Measurements from ENCODE around the gene THSD1.
"Not testable (repeated sequence)": the region's sequence is repeated elsewhere in the genome, so short reads cannot be mapped to it uniquely, and the experiment has no call there.

Gene THSD1

DNA sequence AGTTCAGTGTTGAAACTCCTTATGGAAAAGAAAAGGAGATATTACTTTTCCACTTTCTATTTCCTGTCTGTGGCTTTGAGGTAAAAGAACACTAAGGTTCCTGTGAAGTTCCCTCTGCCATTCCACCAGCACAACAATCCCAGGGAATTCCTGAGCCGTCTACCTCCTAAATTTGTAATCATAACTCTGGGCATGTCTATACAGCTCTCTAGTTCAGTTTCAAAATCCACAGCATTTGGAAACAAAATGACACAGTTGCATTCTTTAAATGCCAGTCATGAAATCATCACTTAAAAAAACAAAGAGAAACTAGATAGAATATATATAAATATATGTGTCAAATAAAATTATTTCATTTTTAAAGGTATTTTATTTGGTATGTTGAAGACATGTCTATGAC is 9.0 kb upstream of the THSD1 start:
- no peak overlapping the region for H3K4me3 Mint-ChIP-seq
- peaks cover 55% of the 10 kb centered on the region for H3K36me3 Mint-ChIP-seq (ENCODE audit: low read depth)
- no peaks in the 10 kb centered on the region for H3K9me3 Mint-ChIP-seq
- H3K4me1 Mint-ChIP-seq, result no peaks in the 10 kb centered on the region
- TF ChIP-seq, protein P1, sequence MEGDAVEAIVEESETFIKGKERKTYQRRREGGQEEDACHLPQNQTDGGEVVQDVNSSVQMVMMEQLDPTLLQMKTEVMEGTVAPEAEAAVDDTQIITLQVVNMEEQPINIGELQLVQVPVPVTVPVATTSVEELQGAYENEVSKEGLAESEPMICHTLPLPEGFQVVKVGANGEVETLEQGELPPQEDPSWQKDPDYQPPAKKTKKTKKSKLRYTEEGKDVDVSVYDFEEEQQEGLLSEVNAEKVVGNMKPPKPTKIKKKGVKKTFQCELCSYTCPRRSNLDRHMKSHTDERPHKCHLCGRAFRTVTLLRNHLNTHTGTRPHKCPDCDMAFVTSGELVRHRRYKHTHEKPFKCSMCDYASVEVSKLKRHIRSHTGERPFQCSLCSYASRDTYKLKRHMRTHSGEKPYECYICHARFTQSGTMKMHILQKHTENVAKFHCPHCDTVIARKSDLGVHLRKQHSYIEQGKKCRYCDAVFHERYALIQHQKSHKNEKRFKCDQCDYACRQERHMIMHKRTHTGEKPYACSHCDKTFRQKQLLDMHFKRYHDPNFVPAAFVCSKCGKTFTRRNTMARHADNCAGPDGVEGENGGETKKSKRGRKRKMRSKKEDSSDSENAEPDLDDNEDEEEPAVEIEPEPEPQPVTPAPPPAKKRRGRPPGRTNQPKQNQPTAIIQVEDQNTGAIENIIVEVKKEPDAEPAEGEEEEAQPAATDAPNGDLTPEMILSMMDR (IDR thresholded peaks at IDR 0.05; ENCODE audit: unreplicated experiment in 3 of 3), result no peak
- no peaks in the 10 kb centered on the region for H3K27me3 Mint-ChIP-seq (ENCODE audit: low read depth)
- H3K27ac Mint-ChIP-seq, result no peak overlapping the region

DNA sequence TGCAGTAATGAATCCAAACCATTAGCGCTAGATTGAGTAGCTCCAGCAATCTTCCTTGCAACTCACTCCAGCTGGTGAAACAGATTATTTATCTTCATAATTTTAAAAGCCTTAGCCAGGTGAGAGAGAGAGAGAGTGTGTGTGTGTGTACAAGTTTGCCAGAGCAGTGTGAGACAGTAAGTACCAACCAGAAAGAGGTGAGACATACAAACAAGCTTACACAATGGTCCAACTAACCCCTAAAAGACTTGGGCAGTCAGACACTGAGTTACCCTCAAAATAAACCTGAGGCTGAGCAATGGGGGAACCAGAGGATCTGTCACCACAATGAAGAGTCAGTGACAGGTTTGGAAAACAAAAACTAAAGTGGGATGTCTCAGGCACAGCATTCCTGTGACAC is 8.1 kb upstream of the THSD1 start:
- TF ChIP-seq, protein P1 (IDR thresholded peaks at IDR 0.05; ENCODE audit: unreplicated experiment in 3 of 3), result no peak
- Mint-ChIP-seq H3K36me3 (ENCODE audit: low read depth) (peaks cover 46% of the 10 kb centered on the region), H3K27ac (no peak overlapping the region), H3K4me1 (no peaks in the 10 kb centered on the region), H3K4me3 (no peak overlapping the region), H3K9me3 (no peaks in the 10 kb centered on the region), H3K27me3 (ENCODE audit: low read depth) (no peaks in the 10 kb centered on the region)

DNA sequence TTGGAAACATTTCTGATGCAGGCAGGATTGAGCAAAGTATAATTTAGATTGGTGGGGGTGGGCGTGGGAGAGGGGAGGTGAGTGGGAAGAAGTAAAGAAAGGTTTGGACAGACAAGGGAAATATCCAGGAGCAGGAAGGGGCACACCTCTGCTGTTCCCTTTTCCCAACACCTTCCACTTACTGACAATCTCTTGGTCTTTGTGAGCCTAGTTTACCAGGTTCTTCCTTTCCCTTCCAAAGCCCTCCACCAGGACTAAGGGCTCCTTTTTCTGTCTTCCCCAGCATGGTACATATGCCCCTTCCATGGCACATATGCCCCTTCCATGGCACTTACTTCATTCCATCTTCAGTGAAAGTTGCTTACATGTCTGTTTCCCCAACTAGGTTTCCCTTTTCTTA is 6.2 kb upstream of the THSD1 start:
- H3K4me3 Mint-ChIP-seq, result no peak overlapping the region
- TF ChIP-seq, protein P1 (IDR thresholded peaks at IDR 0.05; ENCODE audit: unreplicated experiment in 3 of 3), result no peak
- no peaks in the 10 kb centered on the region for H3K9me3 Mint-ChIP-seq
- H3K4me1 Mint-ChIP-seq, result no peaks in the 10 kb centered on the region
- H3K27me3 Mint-ChIP-seq (ENCODE audit: low read depth), result peaks cover 3% of the 10 kb centered on the region
- peaks cover 35% of the 10 kb centered on the region for H3K36me3 Mint-ChIP-seq (ENCODE audit: low read depth)
- H3K27ac Mint-ChIP-seq, result peak overlapping the region; percentile 32 to 83 (median 44)

DNA sequence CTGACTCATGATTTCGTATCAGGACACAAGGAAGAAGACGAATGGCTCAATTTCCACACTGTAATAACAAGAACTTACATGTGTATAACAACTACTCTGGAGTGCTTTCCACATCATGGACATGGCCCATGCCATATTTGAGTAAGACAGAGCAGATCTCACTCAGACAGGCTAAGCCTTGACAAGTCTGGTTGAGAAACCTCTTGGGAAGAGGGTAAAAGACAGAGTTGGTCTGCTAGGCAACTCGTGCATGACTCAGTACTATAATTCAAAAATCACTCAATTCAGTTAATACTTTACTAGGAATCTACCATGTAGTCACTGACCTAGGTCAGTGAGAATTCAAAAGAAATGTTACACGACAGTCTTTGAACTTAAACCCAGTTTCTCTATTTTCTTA is 5.7 kb upstream of the THSD1 start:
- H3K27ac Mint-ChIP-seq, result peak overlapping the region; percentile 32 to 83 (median 44)
- H3K36me3 Mint-ChIP-seq (ENCODE audit: low read depth), result peaks cover 30% of the 10 kb centered on the region
- H3K4me3 Mint-ChIP-seq, result no peak overlapping the region
- H3K4me1 Mint-ChIP-seq, result no peaks in the 10 kb centered on the region
- TF ChIP-seq, protein P1 (IDR thresholded peaks at IDR 0.05; ENCODE audit: unreplicated experiment in 3 of 3), result no peak
- no peaks in the 10 kb centered on the region for H3K9me3 Mint-ChIP-seq
- peaks cover 6% of the 10 kb centered on the region for H3K27me3 Mint-ChIP-seq (ENCODE audit: low read depth)

DNA sequence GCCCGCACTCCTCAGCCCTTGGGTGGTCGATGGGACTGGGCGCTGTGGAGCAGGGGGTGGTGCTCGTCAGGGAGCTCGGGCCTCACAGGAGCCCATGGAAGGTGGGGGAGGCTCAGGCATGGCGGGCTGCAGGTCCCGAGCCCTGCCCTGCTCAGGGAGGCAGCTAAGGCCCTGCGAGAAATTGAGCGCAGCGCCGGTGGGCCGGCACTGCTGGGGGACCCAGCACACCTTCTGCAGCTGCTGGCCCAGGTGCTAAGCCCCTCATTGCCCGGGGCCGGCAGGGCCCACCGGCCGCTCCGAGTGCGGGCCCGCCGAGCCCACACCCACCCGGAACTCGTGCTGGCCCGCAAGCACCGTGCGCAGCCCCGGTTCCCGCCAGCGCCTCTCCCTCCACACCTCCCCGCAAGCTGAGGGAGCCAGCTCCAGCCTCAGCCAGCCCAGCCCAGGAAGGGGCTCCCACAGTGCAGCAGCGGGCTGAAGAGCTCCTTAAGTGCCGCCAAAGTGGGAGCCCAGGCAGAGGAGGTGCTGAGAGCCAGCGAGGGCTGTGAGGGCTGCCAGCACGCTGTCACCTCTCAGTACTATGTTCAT is 2.2 kb upstream of the THSD1 start:
- not testable (repeated sequence) for H3K9me3 Mint-ChIP-seq, H3K4me1 Mint-ChIP-seq, H3K27ac Mint-ChIP-seq, H3K4me3 Mint-ChIP-seq
- H3K27me3 Mint-ChIP-seq (ENCODE audit: low read depth), result peaks cover 35% of the 10 kb centered on the region
- H3K36me3 Mint-ChIP-seq (ENCODE audit: low read depth), result peaks cover 12% of the 10 kb centered on the region

DNA sequence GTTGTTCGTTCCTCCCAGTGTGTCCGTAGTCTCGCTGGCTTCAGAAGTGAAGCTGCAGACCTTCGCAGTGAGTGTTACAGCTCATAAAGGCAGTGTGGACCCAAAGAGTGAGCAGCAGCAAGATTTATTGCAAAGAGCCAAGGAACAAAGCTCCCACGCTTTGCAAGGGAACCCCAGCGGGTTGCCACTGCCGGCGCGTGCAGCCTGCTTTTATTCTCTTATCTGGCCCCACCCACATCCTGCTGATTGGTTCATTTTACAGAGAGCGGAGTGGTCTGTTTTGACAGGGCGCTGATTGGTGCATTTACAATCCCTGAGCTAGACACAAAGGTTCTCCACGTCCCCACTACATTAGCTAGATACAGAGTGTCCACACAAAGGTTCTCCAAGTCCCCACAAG is 1.5 kb upstream of the THSD1 start:
- H3K9me3 Mint-ChIP-seq, H3K27ac Mint-ChIP-seq, H3K4me1 Mint-ChIP-seq: not testable (repeated sequence)
- Mint-ChIP-seq H3K4me3 (peak overlapping the region; percentile 55 to 71 (median 61)), H3K27me3 (ENCODE audit: low read depth) (peaks cover 42% of the 10 kb centered on the region), H3K36me3 (ENCODE audit: low read depth) (peaks cover 11% of the 10 kb centered on the region)

DNA sequence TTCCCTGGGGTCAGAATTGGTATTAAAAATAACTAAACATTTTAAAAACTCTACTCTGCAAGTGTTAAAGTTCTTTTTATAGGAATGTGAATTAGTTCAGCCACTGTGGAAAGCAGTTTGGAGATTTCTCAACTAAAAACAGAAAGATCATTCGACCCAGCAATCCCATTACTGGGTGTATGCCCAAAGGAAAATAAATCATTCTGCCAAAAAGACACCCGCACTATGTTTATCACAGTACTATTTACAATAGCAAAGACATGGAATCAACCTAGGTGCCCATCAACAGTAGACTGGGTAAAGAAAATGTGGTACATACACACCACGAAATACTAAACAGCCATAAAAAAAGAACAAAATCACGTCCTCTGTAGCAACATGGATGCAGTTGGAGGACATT is 657 bp upstream of the THSD1 start:
- no peaks in the 10 kb centered on the region for H3K9me3 Mint-ChIP-seq
- no peaks in the 10 kb centered on the region for H3K4me1 Mint-ChIP-seq
- peaks cover 43% of the 10 kb centered on the region for H3K27me3 Mint-ChIP-seq (ENCODE audit: low read depth)
- TF ChIP-seq, protein P1 (IDR thresholded peaks at IDR 0.05; ENCODE audit: unreplicated experiment in 3 of 3), result no peak
- peaks cover 3% of the 10 kb centered on the region for H3K36me3 Mint-ChIP-seq (ENCODE audit: low read depth)
- peak overlapping the region; percentile 59 to 75 (median 65) for H3K4me3 Mint-ChIP-seq
- H3K27ac Mint-ChIP-seq, result no peak overlapping the region
